Lung microvascular endothelial cell (primary cell): ENCODE measurements around the gene RAB20. TPM values are rescaled to one million over a fixed set of nuclear protein-coding genes. Genes with fewer than 3 reads are reported as not detected.
"Not testable (repeated sequence)": the region's sequence is repeated elsewhere in the genome, so short reads cannot be mapped to it uniquely, and the experiment has no call there.

ENCODE experiments used
- DNase-seq, 2 donors: peaks; one replicate each; pipeline versions ENCODE4 v3.0.0 to v3.0.0-alpha.2; 2010; ENCODE audit warnings: low read depth in 2 of 2
- total RNA-seq: library from RNA; depleted of rRNA; stranded (reverse); fragments of >200 nt; gene quantifications from 2 replicates; pipeline ENCODE4 v1.2.1, GENCODE V29; 2014

The RAB20 gene
- total RNA-seq, 1 donor from 2014 or later, result 1.6 TPM

DNA sequence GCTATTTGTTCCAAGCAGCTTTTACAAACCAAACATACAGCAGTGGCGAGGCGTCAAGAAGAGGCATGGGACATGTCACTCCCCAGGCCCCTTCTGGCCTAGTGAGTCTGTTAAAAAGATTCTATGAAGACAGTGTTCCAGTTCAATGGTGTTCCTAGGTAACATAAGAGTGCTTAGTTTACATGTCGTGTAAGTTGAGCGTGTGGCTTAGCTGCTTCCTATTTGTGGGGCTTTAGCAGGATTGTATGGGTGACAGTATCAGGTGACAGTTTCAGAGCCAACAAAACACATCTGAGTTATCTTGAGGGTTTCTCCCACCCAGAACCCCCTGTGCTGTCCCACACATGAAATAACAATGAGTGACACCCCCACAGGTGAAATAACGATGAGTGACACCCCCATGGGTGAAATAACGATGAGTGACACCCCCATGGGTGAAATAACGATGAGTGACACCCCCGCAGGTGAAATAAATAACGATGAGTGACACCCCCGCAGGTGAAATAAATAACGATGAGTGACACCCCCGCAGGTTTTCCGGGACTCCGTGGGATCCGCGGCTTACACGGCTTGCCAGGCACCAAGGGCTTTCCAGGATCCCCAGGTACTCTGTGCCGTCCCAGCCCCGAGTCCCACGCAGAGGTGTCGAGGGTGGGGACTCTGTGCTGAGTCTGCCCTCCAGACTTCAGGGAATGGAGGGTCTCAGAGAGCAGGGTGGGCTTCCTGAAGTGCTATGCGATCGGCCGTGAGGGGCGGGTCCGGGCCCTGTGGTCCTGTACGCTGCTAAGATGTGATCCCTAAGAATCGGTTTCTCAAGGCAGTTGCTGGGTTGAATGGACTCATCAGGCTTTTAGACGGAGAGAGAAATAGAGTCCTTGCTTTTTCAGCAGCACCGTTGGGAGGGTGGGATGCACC lies 68.6 kb downstream of the RAB20 start:
- DNase-seq, result no peak

DNA sequence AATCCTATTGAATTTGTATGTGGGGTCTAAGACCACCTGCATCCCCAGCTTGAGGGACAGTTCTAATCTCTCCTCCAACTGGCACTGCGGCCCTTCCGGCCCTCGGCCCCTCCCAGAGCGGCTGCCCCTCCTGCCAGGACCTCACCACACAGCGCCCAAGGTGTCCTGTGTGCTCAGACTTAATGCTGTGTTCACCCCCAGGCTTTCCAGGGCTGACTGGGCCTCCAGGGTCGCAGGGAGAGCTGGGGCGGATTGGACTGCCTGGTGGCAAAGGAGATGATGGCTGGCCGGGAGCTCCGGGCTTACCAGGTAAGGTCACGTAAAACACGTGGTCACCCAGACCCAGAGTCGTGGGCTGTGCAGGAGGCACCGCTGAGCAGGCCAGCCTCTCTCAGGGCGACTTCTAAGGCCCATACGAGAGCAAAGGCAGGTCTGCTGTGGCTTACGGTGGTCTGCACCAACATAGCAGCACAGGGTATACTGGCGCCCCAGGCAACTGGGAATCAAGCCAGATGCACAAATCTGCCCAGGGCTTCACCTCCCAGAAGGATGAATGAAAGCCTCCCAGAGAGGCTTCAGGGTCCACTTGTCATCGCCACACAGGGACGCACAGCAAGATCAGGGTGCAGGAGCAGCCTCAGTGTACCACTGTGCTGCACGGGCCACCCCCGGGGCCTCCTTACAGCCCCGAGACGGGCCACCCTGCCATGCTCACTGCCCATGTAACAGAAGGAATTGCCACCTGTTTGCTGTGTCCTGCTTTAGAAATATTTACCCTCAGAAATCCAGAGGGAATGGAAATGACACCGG lies 69.4 kb downstream of the RAB20 start:
- DNase-seq, result no peak

DNA sequence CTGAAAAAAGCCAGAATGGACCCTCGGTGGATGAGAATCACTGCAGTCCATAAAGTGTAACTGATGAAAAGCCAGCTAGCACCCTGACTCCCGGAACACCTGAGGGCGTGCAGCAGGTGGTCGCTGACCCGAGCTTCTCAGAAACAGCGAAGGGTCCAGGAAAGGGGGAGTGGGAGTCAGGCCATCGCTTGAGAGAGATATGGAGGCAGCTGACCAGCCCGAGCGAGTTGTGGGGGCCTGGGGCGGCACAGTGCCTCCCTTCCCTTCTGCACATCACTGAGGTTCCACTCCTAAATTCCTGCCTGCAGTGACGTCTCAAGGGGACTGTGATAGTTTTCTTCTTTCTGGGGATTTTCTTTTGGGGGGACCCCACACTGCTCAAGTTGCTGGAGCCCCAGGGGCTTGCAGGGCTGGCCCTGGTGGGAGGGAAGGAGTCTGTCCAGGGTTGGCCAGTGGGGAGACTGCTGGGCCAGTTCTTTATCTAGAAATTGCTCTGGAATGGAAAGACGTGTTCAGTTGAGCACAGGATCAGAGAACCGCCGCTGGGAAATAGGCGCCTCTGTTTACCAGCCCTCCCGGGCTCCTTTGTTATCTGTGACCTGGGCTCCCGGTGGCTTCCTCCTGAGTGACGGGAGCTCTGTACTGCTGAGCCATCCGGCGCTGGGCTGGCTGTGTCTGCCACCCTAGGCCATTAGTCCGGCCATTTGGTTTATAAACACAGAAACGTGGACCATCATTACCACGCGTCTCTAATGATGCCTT lies 71.3 kb downstream of the RAB20 start:
- no peak for DNase-seq

DNA sequence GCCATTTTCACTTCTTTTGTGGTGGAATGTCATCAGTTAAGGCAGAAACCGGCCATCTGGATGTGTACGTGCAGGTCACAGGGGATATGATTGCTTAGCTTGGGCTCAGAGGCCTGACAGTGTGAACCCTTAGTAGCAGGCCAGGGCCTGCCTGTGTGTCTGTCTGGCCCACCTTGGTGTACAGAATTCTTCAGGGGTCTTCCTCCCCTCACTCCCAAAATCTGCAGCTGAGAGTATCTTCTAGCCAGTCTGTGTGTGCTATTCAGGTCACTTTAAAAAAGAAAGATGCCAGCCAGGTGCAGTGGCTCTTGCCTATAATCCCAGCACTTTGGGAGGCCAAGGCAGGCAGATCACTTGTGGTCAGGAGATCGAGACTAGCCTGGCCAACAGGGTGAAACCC lies 74.6 kb downstream of the RAB20 start:
- DNase-seq, result not testable (repeated sequence)

DNA sequence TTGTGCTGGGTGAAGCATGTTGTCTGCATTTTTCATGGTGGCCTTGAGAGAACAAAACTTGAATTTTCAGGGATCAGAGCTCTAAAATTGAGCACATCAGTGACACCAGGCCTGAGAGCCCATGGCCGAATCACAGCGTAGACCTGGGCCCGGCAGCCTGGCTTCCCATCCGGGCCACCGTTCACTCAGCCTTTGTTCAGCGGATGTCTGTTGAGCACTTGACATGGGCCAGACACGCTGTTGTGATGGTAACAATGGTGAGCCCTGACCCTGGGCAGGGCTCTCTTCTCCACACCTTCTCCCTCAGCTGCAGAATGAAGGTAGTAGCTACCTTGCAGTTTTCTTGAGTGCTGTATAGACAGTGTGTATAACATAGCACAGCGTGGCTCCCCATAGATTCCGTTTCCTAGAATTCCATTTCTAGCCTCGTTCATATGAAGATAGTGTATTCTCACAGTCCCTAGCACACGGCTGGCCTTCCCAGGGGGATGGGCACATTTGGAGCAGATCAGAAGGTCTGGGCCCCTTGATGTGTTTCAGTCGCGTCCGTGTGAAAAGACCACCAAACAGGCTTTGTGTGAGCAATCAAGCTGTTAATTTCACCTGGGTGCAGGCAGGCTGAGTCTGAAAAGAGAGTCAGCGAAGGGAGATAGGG lies 75.3 kb downstream of the RAB20 start:
- DNase-seq, result no peak

DNA sequence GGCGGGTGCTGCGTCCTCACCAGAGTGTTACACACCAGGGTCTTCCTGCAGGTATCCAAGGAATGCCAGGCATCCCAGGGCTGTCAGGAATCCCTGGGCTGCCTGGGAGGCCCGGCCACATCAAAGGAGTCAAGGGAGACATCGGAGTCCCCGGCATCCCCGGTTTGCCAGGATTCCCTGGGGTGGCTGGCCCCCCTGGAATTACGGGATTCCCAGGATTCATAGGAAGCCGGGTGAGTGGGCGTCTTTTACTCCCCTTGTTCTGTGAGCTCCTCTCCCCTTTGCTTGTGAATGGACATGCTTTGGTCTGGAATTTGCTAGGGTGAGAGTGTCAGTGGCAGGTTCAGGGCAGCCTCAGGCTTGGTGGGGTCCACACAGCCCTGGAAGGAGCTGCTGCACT lies 75.9 kb downstream of the RAB20 start:
- DNase-seq, result no peak

DNA sequence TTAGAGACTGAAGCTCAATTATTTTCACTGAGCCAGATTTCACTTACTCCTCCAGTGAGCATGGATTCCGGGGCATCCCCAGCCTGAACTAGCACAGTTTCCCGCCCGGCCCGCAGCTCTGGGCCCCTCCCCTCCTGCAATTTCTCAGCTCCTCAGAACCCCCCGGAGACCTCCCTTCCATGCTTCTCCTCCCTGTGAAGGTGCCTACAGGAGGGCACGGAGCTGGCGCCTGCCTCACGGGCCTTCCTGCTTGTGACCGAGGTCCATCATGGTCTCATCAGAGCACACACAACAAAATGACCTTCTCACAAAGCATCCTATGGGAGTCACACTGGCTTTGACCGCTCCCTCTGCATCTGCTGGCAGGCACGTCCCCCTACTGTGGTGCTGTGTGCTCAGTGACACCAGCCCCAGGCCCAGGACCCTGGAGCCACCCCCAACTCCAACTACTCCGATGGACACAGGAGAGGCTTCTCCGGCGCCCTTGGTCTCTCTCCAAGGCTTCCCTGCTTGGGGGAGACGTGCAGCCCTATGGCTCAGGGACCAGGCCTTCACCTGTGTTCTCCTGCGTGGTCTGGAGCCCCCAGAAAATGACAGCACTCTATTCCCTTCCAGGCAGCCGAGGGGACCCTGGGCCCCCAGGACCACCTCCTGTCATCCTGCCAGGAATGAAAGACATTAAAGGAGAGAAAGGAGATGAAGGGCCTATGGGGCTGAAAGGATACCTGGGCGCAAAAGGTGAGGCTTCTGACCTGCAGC lies 77.1 kb downstream of the RAB20 start:
- DNase-seq, result no peak

DNA sequence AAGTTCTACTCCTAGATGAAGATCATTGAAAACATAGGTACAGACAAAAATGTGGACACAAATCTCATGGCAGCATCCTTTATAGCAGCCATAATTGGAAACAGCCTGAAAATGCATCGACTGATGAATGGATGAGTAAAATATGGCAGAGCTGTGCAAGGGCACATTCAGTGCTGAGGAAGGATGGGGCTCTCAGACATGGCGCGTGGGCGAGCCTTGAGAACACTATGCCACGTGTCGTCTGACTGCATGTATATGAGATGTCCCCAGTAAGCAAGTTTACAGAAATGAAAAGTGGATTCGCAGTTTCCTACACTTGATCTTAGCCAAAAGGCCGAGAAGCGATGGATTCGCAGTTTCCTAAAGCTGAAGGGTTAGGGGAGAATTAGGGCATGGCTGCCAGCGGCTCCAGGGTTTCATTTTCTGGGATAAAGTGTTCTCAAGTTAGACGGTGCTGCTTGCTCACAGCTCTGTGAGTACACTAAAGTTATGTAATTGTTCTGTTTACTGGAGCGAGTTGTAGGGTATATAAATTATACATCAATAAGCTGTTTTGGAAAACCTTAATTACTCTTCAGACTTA lies 78.0 kb downstream of the RAB20 start:
- no peak for DNase-seq

DNA sequence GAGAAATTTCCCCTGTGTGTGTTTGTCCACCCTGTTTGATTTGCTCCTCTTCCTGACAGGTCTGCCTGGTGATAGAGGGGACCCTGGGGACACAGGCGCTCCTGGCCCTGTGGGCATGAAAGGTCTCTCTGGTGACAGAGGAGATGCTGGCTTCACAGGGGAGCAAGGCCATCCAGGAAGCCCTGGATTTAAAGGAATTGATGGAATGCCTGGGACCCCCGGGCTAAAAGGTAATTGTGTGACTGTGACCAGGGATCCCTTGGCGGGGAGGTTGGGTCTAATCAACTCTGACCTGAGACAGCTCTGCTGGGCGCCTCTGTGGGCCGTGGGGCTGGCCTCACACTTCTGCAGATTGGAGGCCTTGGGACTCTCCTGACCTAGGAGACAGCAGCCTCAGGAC lies 81.4 kb downstream of the RAB20 start:
- no peak for DNase-seq

DNA sequence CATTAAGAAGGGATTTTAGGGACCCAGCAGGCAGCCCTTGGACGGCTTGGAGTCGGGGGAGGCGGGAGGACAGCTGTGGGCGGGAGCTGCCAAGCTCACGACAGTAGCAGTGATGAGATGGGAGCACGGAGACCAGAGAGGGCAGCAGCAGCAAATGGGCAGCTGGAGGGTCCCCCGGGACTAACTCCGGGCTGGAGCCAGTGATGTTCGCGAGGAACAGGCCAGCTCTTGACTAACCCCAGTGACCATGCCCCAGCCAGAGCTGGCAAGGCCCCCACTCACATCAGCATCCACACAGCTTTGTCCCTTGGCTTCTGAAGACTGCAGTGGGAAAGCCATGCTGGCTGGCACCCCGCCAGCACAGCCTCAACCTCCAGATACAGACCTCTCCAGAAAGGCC lies 81.9 kb downstream of the RAB20 start:
- DNase-seq, result no peak

DNA sequence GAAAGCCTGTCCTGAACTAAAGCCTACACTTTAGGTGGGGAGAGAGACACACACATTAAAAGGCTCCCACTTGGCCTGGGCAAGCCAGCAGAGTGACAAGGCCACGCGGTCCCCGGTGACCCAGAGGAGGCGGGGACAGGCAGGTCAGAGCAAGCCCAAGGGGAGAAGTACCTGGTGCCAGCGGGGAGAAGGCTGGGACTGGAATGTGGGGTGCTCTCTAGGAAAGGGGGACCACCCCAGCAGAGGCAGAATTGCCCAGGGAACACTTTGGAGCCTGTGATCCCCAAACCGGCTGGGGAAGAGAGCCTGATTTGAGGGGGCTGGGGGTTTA lies 82.3 kb downstream of the RAB20 start:
- DNase-seq, result no peak

DNA sequence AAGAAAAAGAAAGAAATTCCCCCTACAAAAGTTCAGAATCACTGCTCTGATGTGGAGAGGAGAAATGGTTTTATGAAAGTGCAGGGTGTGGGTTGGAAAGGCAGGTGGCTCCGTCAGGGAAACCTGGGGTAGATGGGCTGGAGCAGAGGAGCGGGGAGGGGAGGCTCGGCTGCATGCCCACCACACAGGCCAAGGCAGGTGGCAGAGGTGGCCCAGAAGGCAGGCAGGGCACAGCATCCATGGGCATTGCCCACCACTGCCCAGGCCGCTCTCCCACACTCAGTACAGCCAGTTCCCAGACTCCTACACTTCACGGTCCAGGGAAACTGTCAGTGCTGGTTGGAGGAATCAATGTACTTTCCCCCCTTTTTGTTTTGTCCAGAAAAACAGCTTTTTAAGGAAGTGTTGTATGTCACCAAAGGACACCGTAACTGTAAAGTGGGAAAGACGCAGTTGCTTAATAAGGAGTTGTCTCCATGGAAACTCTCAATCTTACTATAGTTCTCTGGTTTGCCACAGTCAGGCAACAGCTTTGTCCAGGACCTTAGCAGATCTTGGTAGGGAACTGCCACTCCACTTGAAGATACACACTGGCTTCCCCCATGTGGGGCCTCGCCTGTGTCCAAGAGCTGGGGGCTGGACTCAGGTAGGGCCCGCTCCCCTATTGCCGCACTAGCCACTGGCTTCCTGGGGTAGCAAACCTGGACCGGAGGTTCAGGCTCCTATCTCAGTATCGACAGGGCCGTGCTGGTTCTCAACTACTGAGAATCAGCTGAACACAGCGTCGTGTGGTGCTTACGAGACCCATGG lies 82.9 kb downstream of the RAB20 start:
- DNase-seq, result no peak

DNA sequence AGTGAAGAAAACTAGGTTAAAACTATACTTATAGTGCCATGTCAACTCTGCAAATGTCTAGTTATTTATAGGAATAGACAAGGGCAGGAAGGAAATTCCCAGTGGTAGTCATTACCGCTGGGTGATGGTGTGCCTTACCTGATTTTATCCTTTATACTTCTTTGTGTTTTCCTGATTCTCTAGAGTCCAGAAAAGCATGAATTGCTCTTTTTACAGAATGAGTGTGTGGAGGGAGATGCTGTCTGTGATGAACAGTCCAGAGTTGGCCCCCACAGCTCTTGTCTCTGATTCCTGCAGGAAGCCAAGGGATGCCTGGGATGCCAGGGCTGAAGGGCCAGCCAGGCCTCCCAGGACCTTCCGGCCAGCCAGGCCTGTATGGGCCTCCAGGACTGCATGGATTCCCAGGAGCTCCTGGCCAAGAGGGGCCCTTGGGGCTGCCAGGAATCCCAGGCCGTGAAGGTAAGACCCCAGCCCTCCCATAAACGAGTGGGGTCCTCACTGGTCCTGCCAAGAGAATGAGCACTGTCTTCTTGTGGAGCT lies 83.7 kb downstream of the RAB20 start:
- peak; percentile 34 to 57 for DNase-seq

DNA sequence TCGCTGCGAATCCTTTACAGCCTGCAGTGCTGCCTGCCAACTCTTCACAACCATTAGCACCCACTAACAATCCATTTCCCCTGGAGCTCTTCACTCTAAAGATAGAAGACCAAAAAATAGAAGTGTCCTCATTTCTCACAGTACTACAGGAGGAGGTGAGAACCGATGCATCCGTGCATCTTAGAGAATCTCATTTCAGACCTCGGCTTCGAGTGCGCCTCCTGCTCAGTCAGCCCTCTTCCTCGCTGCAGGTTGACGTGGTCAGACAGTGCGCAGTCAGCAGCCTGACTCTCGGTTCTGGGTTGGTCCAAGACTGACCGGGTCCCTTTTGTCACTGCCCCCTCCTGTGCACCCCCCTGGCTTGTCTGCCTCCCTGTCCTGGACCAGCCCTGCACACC lies 85.3 kb downstream of the RAB20 start:
- no peak for DNase-seq

DNA sequence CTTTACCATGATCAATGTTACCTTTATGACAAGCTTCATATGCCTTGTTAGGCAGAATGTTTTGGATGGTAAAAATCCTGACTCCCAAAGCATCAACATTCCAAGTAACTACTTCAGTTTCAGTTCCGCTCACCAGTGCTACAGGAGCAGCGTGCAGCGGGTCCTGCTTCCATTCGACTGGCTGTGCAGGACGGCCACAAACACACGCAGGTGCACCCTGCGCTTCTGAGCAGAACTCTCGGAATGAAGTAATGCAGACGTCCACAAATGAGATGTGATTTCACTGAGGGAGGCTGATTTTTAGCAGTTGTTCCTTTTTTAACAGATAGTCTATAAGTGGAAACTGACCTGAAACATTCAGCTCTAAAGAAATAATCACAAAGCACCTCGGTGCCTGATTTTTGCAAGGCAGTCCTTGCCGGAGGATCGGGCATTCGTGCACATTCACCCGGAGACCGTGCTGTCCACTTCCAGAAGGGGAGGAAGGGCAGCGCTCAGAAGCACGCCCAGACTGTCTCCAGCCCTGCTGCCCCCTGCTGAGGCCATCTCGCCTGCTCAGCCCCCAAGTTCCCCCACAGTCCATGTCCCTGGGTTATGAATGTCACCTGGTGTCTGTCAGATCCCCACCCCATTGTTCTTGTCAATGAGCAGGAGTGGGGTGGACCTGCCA lies 85.8 kb downstream of the RAB20 start:
- no peak for DNase-seq

DNA sequence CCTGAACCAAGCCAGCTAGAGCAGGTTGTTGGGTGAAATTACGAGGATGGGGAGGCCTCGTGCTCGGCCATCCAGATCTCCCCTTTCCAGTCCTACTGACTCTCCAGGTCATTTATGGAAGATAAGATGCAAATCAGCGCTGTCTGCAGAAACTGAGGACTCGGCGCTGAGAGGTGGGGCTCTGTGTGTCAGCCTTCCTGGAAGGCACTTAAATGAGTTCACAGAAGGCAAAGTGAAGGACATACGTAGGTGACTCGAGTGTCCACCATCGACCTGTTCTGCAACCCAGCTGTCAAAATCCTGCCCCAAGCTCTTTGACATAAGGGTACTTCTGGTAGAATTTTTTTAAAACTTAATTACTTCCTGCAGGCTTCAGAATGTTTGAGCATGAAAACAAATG lies 86.4 kb downstream of the RAB20 start:
- no peak for DNase-seq

DNA sequence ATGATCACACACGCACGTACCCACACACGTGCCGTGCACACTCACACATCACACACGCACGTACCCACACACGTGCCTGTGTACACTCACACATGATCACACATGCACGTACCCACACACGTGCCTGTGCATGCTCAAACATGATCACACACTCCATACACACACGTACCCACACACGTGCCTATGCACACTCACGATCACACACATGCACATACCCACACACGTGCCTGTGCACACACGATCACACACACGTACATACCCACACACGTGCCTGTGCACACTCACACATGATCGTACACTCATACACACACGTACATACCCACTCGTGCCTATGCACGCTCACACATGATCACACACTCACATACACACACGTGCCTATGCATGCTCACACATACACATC lies 86.8 kb downstream of the RAB20 start:
- no peak for DNase-seq
